Fibroblast of gingiva (primary cell): ENCODE measurements around the gene CXorf65.
A peak's percentile ranks its signal among the peaks of the same experiment; 100 is the strongest.

Source experiments
- DNase-seq: peaks from one replicate; pipeline ENCODE4 v3.0.0-alpha.2; 2011; ENCODE audit warnings: low read depth

Gene CXorf65

DNA sequence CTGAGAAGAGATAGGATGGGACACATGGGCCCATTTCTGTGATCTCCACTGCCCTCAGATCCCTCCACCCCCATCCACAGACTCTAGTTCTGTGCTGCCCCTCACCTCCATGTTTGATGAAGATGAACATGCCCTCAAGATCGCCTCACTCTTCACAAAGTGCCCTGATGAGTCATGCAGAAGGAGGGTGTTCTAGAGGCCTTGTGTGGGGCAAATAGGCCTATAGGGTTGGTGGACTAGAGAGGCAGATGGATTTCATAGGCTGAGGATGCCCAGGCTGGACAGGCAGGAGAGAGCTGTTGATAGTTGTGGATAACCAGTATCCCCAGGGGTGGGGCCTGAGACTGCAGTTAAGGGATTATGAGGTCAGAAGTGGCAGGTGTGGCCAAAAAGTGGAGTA is at the start of gene CXorf65:
TSS of gene CXorf65 (minus strand) at position 314 of the 400 bp plus-strand sequence. CDS start at position 130, 184 bp downstream.
- DNase-seq = no peak

DNA sequence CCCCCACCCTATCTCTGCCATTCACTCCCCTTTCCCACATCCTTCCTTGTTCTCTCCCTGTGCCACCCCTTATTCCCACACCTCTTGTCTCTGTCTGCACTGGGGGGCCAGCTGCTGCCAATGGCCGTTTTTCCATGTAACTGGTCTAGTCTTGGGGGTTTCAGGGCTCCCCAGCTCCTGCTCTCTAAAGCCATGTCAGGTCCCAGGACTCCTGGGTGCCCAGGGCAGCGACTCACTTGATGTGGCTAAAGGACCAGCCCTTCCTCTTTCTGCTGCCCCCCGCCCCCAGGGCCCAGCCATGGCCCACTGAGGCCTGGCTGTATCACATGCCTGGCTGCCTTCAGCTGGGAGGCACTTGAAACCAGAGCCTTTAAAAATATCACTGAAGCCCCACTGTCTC is 48.1 kb upstream of the CXorf65 start:
- DNase-seq = no peak

DNA sequence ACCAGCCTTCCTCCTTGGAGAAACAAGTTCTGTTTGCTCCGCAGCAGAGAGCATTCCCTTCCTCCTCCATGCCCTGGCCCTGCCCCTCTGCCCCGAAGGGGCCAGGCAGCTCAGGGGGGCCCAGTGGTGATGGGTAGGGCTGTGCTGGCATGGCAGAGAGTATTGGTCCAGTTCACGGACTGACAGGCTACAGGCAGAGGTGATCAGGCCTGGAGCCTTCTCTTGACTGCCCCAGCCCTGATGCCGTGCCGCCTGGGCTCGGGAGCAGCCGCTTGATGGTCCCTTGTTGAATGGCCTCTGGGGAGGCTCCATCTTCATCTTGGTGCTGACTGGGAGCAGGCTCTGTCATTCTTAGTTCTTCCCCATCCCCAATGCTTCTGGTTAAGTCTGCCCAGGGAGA is 47.7 kb upstream of the CXorf65 start:
- DNase-seq = no peak

DNA sequence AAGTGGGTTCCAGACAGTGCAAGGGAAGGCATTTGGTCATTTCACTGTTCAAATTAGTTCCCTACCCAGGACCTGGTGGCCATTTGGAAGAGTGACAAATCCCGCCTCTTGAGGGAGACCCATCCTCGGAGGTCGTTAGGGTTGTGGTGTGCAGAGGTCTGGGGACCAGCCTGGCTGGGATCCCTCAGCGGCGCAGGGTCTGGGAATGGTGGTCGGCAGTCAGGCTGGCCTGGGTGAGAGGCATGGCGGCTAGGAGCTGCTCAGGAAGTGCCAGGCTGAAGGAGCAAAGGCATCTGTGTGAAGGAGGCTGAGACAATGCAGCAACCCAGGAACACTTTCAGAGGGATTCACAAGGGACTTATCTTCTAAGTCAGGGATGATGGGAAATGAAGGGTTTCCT is 44.8 kb upstream of the CXorf65 start:
- no peak for DNase-seq

DNA sequence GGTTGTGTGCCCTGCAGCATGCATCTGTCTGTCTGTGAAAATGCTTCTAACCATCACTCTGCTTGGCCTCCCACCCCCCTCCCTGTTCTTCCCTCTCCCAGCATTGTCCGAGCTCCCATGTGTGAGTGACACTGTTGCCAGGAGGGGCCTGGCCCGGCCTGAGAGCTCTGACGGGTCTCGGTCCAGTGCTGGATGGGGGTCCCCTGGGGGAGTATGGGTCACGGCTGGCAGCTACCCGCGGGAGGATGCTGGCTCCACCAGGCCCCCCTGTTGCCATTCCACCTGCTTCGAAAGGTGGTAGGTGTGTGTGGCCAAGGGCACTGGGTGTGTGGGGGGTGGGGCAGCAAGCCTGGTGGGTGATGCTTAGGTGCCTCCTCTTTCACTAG is 41.7 kb upstream of the CXorf65 start:
- DNase-seq = no peak

DNA sequence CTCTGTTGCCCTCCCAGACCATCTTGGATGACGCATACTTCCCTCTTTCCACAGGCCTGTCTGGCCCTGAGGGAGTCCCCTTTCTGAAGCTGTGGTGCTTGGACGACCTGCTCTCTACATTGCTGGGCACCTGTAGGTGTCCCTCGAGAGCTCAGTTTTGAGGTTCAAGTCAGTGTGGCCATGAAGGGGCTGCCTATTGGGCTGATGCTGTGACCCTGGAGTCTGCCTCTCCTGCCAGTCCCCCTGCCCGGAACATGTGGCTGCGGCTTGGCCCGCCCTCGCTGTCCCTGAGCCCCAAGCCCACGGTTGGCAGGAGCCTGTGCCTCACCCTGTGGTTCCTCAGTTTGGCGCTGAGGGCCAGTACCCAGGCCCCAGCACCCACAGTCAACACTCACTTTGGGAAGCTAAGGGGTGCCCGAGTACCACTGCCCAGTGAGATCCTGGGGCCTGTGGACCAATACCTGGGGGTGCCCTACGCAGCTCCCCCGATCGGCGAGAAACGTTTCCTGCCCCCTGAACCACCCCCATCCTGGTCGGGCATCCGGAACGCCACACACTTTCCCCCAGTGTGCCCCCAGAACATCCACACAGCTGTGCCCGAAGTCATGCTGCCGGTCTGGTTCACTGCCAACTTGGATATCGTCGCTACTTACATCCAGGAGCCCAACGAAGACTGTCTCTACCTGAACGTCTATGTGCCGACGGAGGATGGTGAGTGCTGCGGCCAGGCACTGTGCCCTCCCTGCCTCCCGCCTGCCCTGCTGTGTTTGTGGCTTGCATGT is 41.1 kb upstream of the CXorf65 start:
- DNase-seq = no peak

DNA sequence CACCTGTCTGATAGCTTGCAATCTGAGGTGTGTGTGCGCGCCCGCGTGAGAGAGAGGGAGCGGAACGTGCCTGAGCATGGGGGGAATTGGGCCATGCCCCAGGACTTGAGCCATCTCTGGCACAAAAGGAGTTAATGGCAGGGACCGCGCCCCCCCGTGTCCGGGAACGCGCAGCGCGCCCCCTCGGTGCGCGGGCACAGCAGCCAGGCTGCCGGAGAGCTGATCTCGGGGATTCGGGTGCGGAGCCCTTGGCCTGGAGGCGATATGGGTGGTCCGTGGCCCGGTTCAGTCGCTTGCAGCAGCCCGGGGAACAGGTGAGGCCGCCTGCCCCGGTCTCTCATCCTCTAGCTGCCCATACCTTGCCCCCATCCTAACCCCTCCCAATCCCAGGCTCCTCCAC is 38.1 kb upstream of the CXorf65 start, which contains the start of gene NLGN3:
TSS of gene NLGN3 (plus strand) at position 191 of the 400 bp plus-strand sequence. CDS start 2,909 bp downstream, outside the sequence.
- no peak for DNase-seq

DNA sequence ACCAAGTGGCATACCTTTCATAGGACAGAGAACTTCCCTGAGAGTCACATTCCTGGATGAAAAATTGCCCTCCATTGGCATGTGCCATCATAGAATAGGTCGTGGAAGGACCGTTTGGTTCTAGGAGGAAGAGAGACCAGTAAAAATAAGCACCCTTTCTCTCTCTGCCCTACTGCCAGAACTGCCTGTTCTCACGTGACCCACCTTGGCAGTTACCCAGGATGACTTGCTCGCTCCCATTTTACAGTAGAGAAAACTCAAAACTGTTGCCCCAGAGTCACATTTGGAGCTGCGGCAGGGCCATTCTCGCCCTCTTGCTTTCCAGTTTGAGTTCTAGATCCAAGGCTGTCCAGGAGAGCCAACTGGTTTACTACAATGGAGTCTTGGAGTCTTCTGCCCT is 37.0 kb upstream of the CXorf65 start:
- DNase-seq = peak; percentile 22

DNA sequence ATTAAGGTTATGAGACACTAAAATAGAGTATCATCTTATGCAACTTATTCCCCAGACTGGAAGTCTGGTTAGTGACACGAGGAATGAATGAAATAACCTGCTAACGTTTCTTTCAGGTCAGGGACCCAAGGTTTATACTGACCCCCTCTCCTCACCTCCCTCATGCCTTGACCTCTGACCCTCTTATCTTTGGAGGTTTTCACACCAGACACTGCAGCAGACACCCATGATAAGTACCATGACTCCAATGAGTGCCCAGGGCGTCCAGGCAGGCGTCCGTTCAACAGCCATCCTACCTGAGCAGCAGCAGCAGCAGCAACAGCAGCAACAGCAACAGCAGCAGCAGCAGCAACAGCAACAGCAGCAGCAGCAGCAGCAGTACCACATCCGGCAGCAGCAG is 33.9 kb upstream of the CXorf65 start:
- DNase-seq = no peak

DNA sequence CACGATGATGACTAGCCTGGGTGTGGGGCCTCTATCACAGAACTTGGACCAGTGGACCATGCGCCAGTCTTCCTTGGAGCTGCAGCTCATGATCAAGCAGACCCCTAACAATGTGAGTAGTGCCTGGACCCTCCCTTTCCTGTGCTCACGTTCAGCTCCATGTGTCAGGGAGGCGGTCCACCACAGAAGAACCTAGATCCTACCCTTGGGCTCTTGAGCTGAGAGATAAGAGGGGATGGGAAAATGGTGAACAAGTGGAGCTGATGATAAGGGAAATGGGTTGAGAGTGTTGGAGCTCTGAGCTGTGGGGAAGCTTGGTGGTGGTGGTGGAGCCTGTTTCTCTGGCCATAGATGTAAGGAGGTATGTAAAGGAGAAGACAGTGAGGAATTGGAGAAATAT is 25.0 kb upstream of the CXorf65 start:
- DNase-seq = no peak

DNA sequence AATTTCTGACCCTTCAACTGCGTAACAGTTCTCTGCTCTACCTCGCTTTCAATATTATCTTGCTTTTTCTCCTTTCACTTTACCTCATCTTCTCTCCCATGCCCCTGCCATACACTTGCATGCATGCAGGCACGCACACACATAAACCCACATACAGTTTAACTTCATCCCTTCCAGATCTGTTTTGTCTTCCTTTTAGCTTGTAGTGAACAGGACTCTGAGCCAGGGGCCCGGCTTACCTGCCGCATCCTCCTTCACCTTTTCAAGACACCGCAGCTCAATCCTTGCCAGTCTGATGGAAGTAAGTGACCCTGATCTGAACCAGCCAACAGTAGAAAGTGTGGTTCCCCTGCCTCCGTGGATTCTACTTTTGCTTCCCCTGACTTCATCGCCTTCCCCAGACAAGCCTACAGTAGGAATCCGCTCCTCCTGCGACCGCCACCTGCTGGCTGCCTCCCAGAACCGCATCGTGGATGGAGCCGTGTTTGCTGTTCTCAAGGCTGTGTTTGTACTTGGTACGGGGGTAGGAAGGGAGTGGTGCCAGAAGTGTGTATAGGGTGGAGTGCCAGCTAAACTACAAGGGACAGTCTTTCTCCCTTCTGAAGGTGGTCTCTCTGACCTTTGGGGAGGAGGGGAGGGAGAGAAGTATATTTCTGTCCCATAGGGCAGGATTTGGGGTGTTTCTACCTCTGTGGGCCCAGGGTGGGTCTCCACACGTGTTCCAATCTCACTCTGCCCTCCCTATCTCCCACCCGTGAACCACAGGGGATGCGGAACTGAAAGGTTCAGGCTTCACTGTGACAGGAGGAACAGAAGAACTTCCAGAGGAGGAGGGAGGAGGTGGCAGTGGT is 22.6 kb upstream of the CXorf65 start:
- peak; percentile 21 for DNase-seq

DNA sequence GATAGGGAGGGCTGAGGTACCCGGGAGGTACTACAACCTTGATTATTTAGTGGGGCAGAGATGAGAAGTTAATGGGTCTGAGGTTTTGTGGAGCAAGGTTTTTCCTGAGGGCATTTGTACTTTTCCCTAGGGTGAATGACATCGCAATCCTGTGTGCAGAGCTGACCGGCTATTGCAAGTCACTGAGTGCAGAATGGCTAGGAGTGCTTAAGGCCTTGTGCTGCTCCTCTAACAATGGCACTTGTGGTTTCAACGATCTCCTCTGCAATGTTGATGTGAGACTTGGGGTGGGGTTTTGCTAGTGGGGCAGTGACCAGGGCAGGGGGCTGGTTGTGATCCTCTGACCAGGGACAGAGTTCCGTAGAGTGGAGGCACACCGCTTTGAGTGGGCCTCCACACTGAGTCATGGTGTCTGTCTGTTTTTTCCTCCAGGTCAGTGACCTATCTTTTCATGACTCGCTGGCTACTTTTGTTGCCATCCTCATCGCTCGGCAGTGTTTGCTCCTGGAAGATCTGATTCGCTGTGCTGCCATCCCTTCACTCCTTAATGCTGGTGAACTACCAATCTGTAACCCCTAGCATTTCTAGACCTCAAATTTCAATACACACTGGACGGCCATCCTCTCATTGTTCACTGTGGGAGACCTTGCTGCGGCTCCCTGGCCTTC is 21.8 kb upstream of the CXorf65 start:
- DNase-seq = peak; percentile 7

DNA sequence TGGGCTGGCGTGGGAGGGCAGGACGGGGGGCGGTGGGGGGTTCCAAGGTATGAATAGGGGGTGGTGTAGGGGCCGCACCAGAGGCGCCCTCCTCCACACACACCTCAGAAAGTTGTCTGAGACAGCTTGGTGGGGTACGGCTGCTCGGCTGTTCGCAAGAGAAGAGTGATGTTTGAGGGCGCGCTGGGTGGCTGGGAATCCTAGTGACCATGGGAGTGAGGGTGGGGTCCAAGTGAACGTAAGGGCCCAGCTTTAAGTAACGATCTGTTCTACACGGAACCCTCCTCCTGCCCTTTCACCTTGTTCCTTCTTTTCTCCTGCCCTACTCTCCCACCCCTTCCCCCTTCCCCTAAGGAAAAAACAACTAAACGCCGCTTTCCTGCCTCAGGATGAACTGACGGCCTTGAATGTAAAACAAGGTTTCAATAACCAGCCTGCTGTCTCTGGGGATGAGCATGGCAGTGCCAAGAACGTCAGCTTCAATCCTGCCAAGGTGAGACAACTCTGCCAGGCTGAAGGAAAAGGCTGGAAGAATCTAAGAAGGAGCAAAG is 12.5 kb upstream of the CXorf65 start:
- DNase-seq = peak; percentile 26

DNA sequence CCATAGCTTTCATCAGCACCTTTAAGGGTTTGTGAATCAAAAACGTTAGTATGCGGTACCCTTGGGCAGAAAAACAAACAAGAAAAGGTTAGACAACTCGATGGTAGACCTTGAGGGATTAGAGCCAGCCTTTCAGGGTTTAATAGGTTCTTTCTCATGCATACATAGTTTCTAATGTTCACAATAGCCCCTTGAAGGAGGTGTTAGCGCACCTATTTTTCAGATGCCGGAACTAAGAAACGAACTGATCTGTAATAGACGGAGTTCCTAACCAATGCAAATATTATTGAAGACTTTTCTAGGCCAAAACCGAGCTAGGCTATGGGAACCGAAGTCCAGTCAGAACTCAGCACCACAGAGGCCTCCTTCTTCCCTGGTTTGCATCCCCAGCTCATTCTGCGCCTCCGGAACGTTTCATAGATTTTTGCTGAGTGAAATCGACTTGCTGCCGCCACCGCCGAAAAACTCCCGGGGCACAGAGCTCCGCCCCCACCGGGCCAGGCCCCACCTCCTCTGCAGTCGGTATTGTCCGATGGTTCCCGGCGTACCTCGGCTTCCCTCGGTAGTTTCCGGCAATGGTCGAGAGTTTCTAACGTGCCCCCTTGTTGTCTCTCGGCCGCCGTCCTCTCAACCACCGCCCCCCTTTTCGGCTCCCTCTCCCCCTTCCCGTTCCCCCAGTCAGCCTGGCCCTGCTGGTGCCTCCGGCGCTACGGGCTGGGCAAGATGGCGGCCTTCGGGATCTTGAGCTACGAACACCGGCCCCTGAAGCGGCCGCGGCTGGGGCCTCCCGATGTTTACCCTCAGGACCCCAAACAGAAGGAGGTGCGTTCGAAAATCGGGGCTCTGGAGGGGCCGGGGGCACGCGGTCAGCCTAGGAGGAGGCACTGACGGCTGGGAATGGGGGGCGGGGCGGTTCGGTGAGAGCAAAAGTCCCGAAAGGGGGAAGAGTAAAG is 11.8 kb upstream of the CXorf65 start, which contains the start of gene MED12:
TSS of gene MED12 (plus strand) at position 565 of the 953 bp plus-strand sequence. CDS start at position 724, 159 bp downstream.
- DNase-seq = peak; percentile 82

DNA sequence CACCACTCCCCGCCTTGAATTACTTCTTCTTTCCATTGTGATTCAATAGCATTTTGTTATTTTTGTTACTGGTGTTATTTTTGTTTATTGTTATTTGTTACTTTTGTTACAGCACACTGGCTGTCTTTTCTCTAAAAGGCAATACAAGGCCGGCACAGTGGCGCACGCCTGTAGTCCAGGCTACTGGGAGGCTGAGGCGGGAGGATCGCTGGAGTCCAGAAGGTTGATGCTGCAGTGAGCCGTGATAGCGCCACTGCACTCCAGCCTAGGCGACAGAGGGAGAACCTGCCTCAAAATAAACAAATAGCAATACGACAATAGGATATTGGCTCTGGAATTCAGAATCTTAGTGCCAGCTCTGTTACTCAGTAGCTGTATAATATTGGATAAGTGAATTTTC is 10.8 kb upstream of the CXorf65 start:
- DNase-seq = no peak

DNA sequence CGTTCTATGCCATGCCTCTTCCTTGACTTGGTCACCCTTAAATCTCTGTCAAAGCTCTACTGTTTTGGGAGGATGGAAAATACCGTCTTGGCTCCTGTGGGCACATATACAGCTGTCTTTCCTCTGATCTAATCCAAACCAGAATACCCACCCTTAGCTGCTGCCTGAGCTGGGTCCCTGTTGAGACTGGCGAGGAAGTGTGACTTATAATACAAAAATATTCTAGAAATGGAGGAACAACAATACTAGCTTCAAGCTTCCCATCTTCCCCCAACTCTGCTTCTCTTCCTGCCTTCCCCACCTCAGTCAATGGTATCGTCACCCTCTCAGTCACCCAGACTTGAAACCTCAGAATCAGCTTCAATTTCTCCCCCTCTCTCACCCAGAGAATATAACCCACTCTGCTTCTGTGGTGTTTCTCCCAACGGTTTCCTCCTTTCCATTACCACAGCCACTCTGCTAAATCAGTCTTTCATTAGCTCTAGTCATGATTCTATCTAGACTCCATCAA is 5.4 kb upstream of the CXorf65 start:
- DNase-seq = no peak

DNA sequence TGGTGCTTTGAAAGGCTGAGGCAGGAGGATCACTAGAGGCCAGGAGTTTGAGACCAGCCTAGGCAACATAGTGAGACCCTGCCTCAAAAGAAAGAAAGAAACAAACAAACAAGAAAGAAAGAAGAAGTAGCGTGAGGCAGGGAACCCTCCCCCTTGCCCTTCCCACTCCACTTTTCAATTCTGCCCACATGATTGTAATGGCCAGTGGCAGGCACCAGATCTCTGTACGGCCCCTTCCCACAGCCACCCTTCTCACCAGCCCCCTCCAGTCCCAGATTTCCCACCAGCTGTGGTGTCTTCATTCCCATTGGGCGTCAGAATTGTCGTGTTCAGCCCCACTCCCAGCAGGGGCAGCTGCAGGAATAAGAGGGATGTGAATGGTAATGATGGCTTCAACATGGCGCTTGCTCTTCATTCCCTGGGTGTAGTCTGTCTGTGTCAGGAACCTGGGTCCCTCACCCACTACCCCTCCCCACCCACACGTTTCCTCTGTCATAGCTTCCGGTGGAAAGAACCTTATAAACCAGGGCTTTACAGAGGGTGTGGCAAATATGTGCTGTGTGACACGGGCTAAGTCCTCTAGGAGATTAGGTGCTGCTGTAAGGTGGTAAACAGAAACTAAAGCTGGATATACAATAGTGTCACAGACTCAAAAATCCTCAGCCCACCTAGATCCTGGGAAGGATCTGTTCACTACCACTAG is 4.8 kb upstream of the CXorf65 start, which contains the start of gene IL2RG:
TSS of gene IL2RG (minus strand) at position 437 of the 703 bp plus-strand sequence. CDS start at position 399, 38 bp downstream.
- no peak for DNase-seq

DNA sequence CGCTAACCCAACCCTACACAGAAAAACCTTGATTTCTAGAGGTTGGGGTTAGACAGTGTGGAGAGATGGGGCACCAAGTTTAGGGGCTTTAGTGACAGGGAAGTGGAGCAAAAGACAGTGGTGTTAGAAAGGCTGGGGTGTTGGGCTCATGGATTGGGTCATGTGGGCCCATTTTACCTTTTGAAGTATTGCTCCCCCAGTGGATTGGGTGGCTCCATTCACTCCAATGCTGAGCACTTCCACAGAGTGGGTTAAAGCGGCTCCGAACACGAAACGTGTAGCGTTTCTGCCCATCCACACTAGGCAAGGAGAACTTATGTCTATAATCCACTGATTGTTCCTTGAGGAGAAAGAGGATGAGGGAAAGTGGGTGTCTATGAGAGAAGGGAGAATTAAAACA is 2.5 kb upstream of the CXorf65 start:
- DNase-seq = no peak

DNA sequence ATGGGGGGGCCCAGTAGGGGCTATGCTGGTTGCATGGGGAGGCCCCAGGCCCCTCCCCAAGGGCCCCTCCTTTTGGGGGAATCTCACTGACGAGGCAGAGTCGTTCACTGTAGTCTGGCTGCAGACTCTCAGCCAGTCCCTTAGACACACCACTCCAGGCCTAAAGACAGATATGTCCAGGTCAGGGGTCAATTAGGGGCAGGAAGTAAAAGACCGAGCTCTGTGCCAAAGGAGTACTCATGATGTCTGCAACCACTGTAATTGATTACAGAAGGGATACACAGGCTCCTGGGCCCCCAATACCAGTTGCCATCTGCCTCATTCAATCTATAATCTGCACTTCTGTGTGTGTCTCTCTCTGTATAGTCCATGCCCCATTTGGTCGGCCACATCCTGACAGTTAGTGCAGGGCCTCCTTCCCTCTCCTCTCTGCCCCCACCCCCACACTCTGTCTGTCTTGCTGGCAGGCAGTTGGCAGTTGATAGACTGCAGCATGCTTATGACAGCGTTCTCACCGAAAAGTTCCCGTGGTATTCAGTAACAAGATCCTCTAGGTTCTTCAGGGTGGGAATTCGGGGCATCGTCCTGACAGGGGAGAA is 1.3 kb upstream of the CXorf65 start:
- no peak for DNase-seq

DNA sequence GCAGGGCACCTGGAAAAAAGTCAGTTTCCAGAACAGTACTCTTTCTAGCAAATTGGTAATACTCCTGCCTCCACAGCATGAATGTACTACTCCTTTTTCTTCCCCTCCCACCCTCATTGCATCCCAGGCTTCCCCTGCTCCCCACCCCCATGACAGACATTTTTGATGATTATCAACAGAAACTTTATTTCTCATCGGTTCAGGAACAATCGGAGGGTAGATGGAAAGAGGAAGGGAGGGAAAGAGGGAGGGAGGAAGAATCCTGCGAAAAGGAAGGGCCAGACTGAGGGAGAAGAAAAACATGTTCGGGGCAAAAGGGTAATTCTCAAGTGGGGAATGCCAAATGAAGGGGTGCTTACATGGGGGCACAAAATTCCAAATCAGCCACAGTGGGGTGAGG is 705 bp upstream of the CXorf65 start:
- DNase-seq = no peak
